GM12878 (cell line): Measurements from ENCODE around the gene CEBPG. TPM values are rescaled to one million over a fixed set of nuclear protein-coding genes. Genes with fewer than 3 reads are reported as not detected.

ENCODE experiments used
- ATAC-seq: fragments of 200-7000 bp; cut with Tn5 transposase; 3 replicates; pipeline ENCODE4 v1.9.1; 2020; ENCODE audit warnings: mild to moderate bottlenecking, moderate library complexity
- BruUV-seq: library from RNA; stranded (reverse); fragments of 400-500 nt; replicated peaks from 2 replicates; lab custom pipeline; 2021; lab: Mats Ljungman, UMichigan
- CTCF ChIA-PET: fragments of 300-600 bp; sonication (Branson Sonifier 250); formaldehyde crosslinking; extraction: SDS; loops from one replicate; lab custom pipeline; 2021; ENCODE audit warnings: inconsistent platforms; lab: Yijun Ruan, JAX
- POLR2A ChIA-PET: fragments of 350-600 bp; formaldehyde crosslinking; extraction: SDS; loops from one replicate; lab custom pipeline; 2021; ENCODE audit warnings: inconsistent platforms; lab: Charles Lee
- RAD21 ChIA-PET: fragments of 300-600 bp; sonication (Branson Sonifier 250); formaldehyde crosslinking; loops from one replicate; lab custom pipeline; 2023; ENCODE audit warnings: antibody characterized with exemption; ENCODE audit not compliant: unreplicated experiment; lab: Charles Lee
- SMC1A ChIA-PET: fragments of 300-600 bp; sonication (Branson Sonifier 250); formaldehyde crosslinking; loops from one replicate; lab custom pipeline; 2023; ENCODE audit not compliant: unreplicated experiment, uncharacterized antibody; lab: Charles Lee
- DNase-seq: peaks from one replicate; pipeline ENCODE4 v3.0.0-alpha.2; 2011; ENCODE audit warnings: low read depth, low spot score
- FAIRE-seq: peaks from 3 replicates; lab custom pipeline; 2011; peaks lifted over from hg19 to GRCh38; lab: Jason Lieb, UNC
- H2AFZ ChIP-seq: 2 replicates; pipeline ENCODE4 v1.6.0; 2011; ENCODE audit warnings: low read depth, low read length, control low read depth; ENCODE audit not compliant: control insufficient read depth
- H3K27ac ChIP-seq: 2 replicates; pipeline ENCODE4 v1.5.1; 2011; ENCODE audit warnings: control low read depth; ENCODE audit not compliant: control insufficient read depth, insufficient read depth
- H3K27me3 ChIP-seq, 2 experiments: replicated peaks in 1 of 2; 2 replicates each; pipeline versions ENCODE4 v1.6.0 to v1.6.1; 2011; ENCODE audit warnings: low read length in 1 of 2; ENCODE audit not compliant: control insufficient read depth in 2 of 2, insufficient read depth in 2 of 2
- H3K36me3 ChIP-seq, 2 experiments: 2 replicates each; pipeline ENCODE4 v1.5.1; 2011; ENCODE audit warnings: low read length in 1 of 2; ENCODE audit not compliant: control insufficient read depth in 2 of 2, insufficient read depth in 2 of 2
- H3K4me1 ChIP-seq: 2 replicates; pipeline ENCODE4 v1.6.1; 2011; ENCODE audit warnings: mild to moderate bottlenecking, low read length, moderate library complexity, mixed read lengths; ENCODE audit not compliant: control insufficient read depth, insufficient read depth
- H3K4me2 ChIP-seq: 2 replicates; pipeline ENCODE4 v1.6.0; 2011; ENCODE audit warnings: control low read depth; ENCODE audit not compliant: control insufficient read depth, insufficient read depth
- H3K4me3 ChIP-seq: fragments of 200-600 bp; sonication (generic); 2 replicates; pipeline ENCODE4 v1.5.1; 2016
- H3K79me2 ChIP-seq: 2 replicates; pipeline ENCODE4 v1.6.0; 2011; ENCODE audit warnings: low read length; ENCODE audit not compliant: control insufficient read depth, insufficient read depth
- H3K9ac ChIP-seq: 2 replicates; pipeline ENCODE4 v1.8.0; 2011; ENCODE audit warnings: low read length, control low read depth, mixed read lengths; ENCODE audit not compliant: control insufficient read depth, insufficient read depth
- H3K9me3 ChIP-seq: replicated peaks from 3 replicates; pipeline ENCODE4 v1.5.1; 2011; ENCODE audit warnings: mild to moderate bottlenecking, low read length; ENCODE audit not compliant: control insufficient read depth, insufficient read depth
- H4K20me1 ChIP-seq: 2 replicates; pipeline ENCODE4 v1.6.0; 2011; ENCODE audit not compliant: control insufficient read depth, insufficient read depth
- ASH2L ChIP-seq: fragments of 300-600, 200-600 bp; sonication (generic); IDR thresholded peaks from 2 replicates; pipeline ENCODE4 v1.6.1; 2017; ENCODE audit warnings: low read depth, mild to moderate bottlenecking, borderline replicate concordance
- BRCA1 ChIP-seq: IDR thresholded peaks from 2 replicates; pipeline ENCODE4 v1.6.1; 2011; ENCODE audit warnings: low read depth, low read length, improper control_type of control experiment
- CEBPB ChIP-seq, 2 experiments: fragments of 150-350 bp in 1 of 2; IDR thresholded peaks; 2 replicates each; pipeline ENCODE4 v1.6.1; 2012 to 2014; ENCODE audit warnings: low read depth in 2 of 2, low read length in 2 of 2, borderline replicate concordance in 1 of 2, inconsistent platforms in 1 of 2
- CREB1 ChIP-seq: IDR thresholded peaks from 2 replicates; pipeline ENCODE4 v1.6.1; 2012; ENCODE audit warnings: low read depth, mild to moderate bottlenecking, inconsistent platforms
- HDAC6 ChIP-seq: fragments of 200-600 bp; sonication (generic); IDR thresholded peaks from one replicate; pipeline ENCODE4 v1.8.0; 2017; ENCODE audit warnings: antibody characterized with exemption; ENCODE audit not compliant: unreplicated experiment
- MEF2A ChIP-seq: IDR thresholded peaks from 2 replicates; pipeline ENCODE4 v1.6.1; 2011; ENCODE audit warnings: low read depth, mild to moderate bottlenecking, low read length, moderate library complexity; ENCODE audit not compliant: insufficient read depth
- MYB ChIP-seq: fragments of 150-350 bp; IDR thresholded peaks from 2 replicates; pipeline ENCODE4 v1.6.1; 2014; ENCODE audit warnings: mild to moderate bottlenecking, low read depth, low read length, borderline replicate concordance
- NBN ChIP-seq: fragments of 450-650 bp; IDR thresholded peaks from 2 replicates; pipeline ENCODE4 v1.6.1; 2016
- SIX5 ChIP-seq: IDR thresholded peaks from 2 replicates; pipeline ENCODE4 v1.6.1; 2011; ENCODE audit warnings: mild to moderate bottlenecking, low read depth, low read length, moderate library complexity; ENCODE audit not compliant: severe bottlenecking
- SREBF2 ChIP-seq: IDR thresholded peaks from 2 replicates; pipeline ENCODE4 v1.6.1; 2012; ENCODE audit warnings: mild to moderate bottlenecking, low read length
- TAF1 ChIP-seq: IDR thresholded peaks from 2 replicates; pipeline ENCODE4 v1.6.1; 2011; ENCODE audit warnings: mild to moderate bottlenecking, low read depth, low read length, borderline replicate concordance
- YBX1 ChIP-seq: fragments of 450-650 bp; IDR thresholded peaks from 2 replicates; pipeline ENCODE4 v1.6.1; 2016; ENCODE audit warnings: antibody characterized with exemption
- ZBED1 ChIP-seq: IDR thresholded peaks from 2 replicates; pipeline ENCODE4 v1.6.1; 2016; ENCODE audit warnings: borderline replicate concordance
- ZNF207 ChIP-seq: fragments of 450-650 bp; IDR thresholded peaks from 2 replicates; pipeline ENCODE4 v1.6.1; 2014; ENCODE audit warnings: antibody characterized with exemption, mild to moderate bottlenecking, borderline replicate concordance
- WGBS: methylation state at CpG from one replicate; pipeline ENCODE4 v1.1.6; 2016; ENCODE audit warnings: low lambda C conversion rate; ENCODE audit not compliant: insufficient replicate concordance, insufficient coverage; ENCODE audit errors: missing lambda C conversion rate; 5-methylcytosine and 5-hydroxymethylcytosine counted together
- in situ Hi-C: fragments of 300-500 bp; cut with MboI; formaldehyde crosslinking; loops from 9 replicates; pipeline ENCODE4 v1.14.3; 2018; ENCODE audit warnings: mixed read lengths
- intact Hi-C: fragments of 100-400 bp; cut with micrococcal nuclease; formaldehyde crosslinking; loops from one replicate; pipeline ENCODE4 v1.14.2; 2022; ENCODE audit not compliant: unreplicated experiment
- polyA plus RNA-seq, 11 experiments: library from polyadenylated mRNA; depleted of rRNA in 4 of 11; unstranded in 6 of 11; stranded (reverse) in 5 of 11; fragments of >200 nt; fragmentation: Nextera tagmentation in 4 of 11; fragmentation: Illumina TruSeq in 1 of 11; extraction: Ambion mirVana in 4 of 11; extraction: Trizol in 1 of 11; gene quantifications; 1 replicate in 1 of 11; 2 replicates in 10 of 11; pipeline versions ENCODE4 v1.2.1 to v1.2.3, GENCODE V29; 2011 to 2016; ENCODE audit warnings: inconsistent platforms in 2 of 11, missing spikeins in 2 of 11, low read depth in 1 of 11
- total RNA-seq, 4 experiments: library from RNA; depleted of rRNA in 3 of 4; stranded (reverse); fragments of >200 nt in 3 of 4; fragmentation: Illumina TruSeq in 1 of 4; extraction: Trizol in 1 of 4; gene quantifications; 2 replicates each; pipeline versions ENCODE4 v1.2.1 to v1.2.3, GENCODE V29; 2013 to 2021
- TF ChIP-seq, protein P1 (sequence below), 3 experiments: IDR thresholded peaks in 2 of 3; conservative IDR thresholded peaks in 1 of 3; 2 replicates each; pipeline ENCODE4 v1.5.1; 2011; ENCODE audit warnings: low read depth in 3 of 3, low read length in 3 of 3, mild to moderate bottlenecking in 3 of 3, control low read depth in 2 of 3, moderate library complexity in 2 of 3, inconsistent platforms in 1 of 3, mixed read lengths in 1 of 3; ENCODE audit not compliant: control insufficient read depth in 2 of 3, insufficient read depth in 1 of 3; ENCODE audit errors: extremely low read depth in 1 of 3
- TF ChIP-seq, protein P2 (sequence below): IDR thresholded peaks from 2 replicates; pipeline ENCODE4 v1.6.1; 2012; ENCODE audit warnings: low read depth, low read length, improper control_type of control experiment
- TF ChIP-seq, protein P3 (sequence below): IDR thresholded peaks from 2 replicates; pipeline ENCODE4 v1.6.1; 2011; ENCODE audit warnings: low read depth, low read length, improper control_type of control experiment, borderline replicate concordance

Gene CEBPG
- total and polyA plus RNA-seq, 10 of the 15 experiments (the other 5 are each of a cell fraction or from before 2014, with no cell fraction given) = 5.2 to 22.4 (median 20.0) TPM

DNA sequence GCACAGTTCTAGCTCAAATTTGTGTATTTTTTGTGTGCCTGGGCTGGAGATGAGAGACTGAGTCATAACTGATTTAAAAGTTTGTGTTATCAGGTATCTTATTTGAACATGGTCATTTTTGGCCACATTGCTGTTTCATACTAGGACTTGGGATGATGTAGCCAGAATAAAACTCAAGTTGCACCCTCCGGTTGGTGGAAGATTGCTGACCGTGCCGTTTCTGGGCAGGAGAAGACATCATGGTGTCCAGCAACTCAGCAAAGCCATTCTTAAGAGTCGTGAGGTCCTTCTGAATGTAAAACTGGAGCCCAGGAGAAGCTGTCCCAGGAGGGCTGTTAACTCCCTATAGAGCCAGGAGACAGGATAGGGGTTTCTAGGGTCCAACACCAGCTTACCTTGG lies 7.6 kb downstream of the CEBPG start:
- BruUV-seq = TSS peak; percentile 0
- Histone ChIP-seq H3K4me3 (no peak overlapping the region), H3K4me2 (no peak overlapping the region), H3K27ac (no peak overlapping the region), H3K9me3 (no peaks in the 10 kb centered on the region), H3K27me3 (no peaks in the 10 kb centered on the region), H3K4me1 (no peaks in the 10 kb centered on the region), H4K20me1 (peaks cover 10% of the 10 kb centered on the region; the same call in 1 of the 2 replicates), H3K36me3 (peaks cover 9 to 14% of the 10 kb centered on the region in 2 experiments; a peak in 3 of 4 replicates), H3K79me2 (peaks cover 36% of the 10 kb centered on the region), H2AFZ (no peak overlapping the region), H3K9ac (no peak overlapping the region)
- in situ Hi-C loops (no loop called here), intact Hi-C loops (no loop called here)
- ChIA-PET CTCF (interaction anchor here (0.7 to 3.3 kb wide), 5 partner anchors 26 to 197 kb away, joined by 3 to 6 read pairs (median 3); no protein-coding TSS in a partner anchor), RAD21 (interaction anchor here (1.1 kb wide), 1 partner anchor 9 kb away, joined by 3 read pairs; no protein-coding TSS in a partner anchor), SMC1A (interaction anchor here (1.3 kb wide), 1 partner anchor 26 kb away, joined by 3 read pairs; no protein-coding TSS in a partner anchor), POLR2A (interaction anchor here (0.6 to 1.1 kb wide), 2 partner anchors 10 to 100 kb away, joined by 3 to 4 read pairs; no protein-coding TSS in a partner anchor)
- DNase-seq (no peak), FAIRE-seq (no peak), ATAC-seq (no peak)
- whole genome bisulfite sequencing = 100% methylated on average over 4 of the region's 4 CpGs
- TF ChIP-seq MYB (no peak), CEBPB (IDR thresholded peaks at IDR 0.05; ENCODE audit: borderline replicate concordance in 1 of 2, low read depth in 2 of 2, low read length in 2 of 2) (no peak), ASH2L (no peak), NBN (no peak), TAF1 (no peak), SIX5 (no peak), SREBF2 (no peak), ZBED1 (no peak), HDAC6 (no peak), YBX1 (no peak), MEF2A (no peak), BRCA1 (no peak), CREB1 (no peak), ZNF207 (no peak)
- TF ChIP-seq, protein P1, sequence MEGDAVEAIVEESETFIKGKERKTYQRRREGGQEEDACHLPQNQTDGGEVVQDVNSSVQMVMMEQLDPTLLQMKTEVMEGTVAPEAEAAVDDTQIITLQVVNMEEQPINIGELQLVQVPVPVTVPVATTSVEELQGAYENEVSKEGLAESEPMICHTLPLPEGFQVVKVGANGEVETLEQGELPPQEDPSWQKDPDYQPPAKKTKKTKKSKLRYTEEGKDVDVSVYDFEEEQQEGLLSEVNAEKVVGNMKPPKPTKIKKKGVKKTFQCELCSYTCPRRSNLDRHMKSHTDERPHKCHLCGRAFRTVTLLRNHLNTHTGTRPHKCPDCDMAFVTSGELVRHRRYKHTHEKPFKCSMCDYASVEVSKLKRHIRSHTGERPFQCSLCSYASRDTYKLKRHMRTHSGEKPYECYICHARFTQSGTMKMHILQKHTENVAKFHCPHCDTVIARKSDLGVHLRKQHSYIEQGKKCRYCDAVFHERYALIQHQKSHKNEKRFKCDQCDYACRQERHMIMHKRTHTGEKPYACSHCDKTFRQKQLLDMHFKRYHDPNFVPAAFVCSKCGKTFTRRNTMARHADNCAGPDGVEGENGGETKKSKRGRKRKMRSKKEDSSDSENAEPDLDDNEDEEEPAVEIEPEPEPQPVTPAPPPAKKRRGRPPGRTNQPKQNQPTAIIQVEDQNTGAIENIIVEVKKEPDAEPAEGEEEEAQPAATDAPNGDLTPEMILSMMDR (IDR thresholded peaks at IDR 0.05 in 2 of 3, conservative IDR thresholded peaks at IDR 0.05 in 1 of 3; ENCODE audit: control insufficient read depth in 2 of 3, extremely low read depth in 1 of 3, insufficient read depth in 1 of 3, low read depth in 3 of 3, low read length in 3 of 3) = no peak
- TF ChIP-seq, protein P2, sequence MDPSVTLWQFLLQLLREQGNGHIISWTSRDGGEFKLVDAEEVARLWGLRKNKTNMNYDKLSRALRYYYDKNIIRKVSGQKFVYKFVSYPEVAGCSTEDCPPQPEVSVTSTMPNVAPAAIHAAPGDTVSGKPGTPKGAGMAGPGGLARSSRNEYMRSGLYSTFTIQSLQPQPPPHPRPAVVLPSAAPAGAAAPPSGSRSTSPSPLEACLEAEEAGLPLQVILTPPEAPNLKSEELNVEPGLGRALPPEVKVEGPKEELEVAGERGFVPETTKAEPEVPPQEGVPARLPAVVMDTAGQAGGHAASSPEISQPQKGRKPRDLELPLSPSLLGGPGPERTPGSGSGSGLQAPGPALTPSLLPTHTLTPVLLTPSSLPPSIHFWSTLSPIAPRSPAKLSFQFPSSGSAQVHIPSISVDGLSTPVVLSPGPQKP = no peak
- TF ChIP-seq, protein P3, sequence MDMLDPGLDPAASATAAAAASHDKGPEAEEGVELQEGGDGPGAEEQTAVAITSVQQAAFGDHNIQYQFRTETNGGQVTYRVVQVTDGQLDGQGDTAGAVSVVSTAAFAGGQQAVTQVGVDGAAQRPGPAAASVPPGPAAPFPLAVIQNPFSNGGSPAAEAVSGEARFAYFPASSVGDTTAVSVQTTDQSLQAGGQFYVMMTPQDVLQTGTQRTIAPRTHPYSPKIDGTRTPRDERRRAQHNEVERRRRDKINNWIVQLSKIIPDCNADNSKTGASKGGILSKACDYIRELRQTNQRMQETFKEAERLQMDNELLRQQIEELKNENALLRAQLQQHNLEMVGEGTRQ = no peak
